Measurements from ENCODE around the gene PRPSAP2.

PRPSAP2 gene

GRCh38 chr17:18974407-18975149 lies 116.6 kb downstream of the PRPSAP2 start:
- FAIRE-seq (no peak), DNase-seq (ENCODE audit: extremely low spot score, insufficient read length, low read depth) (no peak)

GRCh38 chr17:18975597-18975996 lies 117.7 kb downstream of the PRPSAP2 start:
- DNase-seq (ENCODE audit: extremely low spot score, insufficient read length, low read depth), result no peak
- no peak for FAIRE-seq

- DNase-seq (ENCODE audit: extremely low spot score, insufficient read length, low read depth), result no peak
- no peak for FAIRE-seq
These were observed 118.3 kb downstream of the PRPSAP2 start for GRCh38 chr17:18976201-18976600.

GRCh38 chr17:18977021-18977420 lies 119.1 kb downstream of the PRPSAP2 start:
- FAIRE-seq (no peak), DNase-seq (ENCODE audit: extremely low spot score, insufficient read length, low read depth) (no peak)

- FAIRE-seq, result no peak
- DNase-seq (ENCODE audit: extremely low spot score, insufficient read length, low read depth), result no peak
These were observed 119.7 kb downstream of the PRPSAP2 start for GRCh38 chr17:18977646-18978045.

- DNase-seq (ENCODE audit: extremely low spot score, insufficient read length, low read depth) (no peak), FAIRE-seq (no peak)
These were observed 120.1 kb downstream of the PRPSAP2 start for GRCh38 chr17:18978050-18978449.

GRCh38 chr17:18978655-18979054 lies 120.7 kb downstream of the PRPSAP2 start:
- FAIRE-seq (no peak), DNase-seq (ENCODE audit: extremely low spot score, insufficient read length, low read depth) (no peak)

Data from GM18507 (cell line).